ENCODE measurements around the gene ARNT2.

The ARNT2 gene

DNA sequence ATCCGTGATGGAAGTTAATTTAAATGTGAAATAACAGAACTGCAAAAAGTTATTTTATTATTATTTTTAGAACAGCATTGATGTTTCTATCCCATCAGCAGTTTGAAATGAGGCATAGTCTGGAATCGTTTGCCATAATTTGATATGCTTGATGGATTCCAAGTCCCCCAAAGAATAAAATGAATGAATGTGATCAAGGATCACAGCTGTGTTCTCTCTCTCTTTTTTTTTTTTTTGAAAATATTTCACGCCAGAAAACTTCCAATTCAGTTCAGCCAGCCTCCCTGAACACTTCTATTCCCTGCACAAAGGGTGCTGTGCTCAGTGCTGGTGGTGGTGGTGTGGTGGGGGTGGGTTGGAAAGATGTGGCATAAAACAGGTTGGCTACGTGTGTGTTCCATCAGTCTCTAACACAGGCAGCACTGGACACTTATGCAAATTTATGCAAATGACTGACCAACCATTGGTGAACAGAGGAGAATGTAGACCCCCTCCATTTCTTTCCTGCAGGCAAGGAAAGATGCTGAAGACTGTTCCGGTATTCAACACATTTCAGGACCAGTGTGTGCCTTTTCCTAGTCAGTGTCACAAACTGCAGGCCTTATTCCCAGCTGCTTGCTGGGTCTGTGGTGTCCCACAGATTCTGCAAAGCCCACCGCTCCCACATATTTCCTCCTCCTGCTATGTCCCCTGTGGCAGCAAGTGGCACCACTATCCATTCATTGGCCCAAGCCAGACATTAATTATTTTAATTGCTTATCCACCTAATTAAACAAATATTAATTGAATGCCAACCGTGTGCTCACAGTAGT, 10.6 kb downstream of the ARNT2 start:
- DNase-seq, result no peak

DNA sequence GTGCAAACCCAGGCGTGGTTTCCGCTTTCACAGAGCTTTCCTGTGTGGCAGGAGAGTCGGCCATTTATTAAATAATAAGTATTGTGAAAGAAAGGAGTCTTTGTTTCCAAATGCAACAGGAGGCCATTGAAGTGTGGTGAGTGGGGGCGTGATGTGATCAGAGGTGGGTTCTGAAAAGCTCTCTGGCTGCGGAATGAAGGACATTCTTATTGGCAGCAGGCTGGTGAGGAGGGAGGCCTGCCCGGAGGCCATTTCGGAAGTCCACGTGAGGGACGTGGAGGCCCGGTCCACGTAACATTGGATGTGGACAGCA, 11.1 kb downstream of the ARNT2 start:
- DNase-seq, result no peak

DNA sequence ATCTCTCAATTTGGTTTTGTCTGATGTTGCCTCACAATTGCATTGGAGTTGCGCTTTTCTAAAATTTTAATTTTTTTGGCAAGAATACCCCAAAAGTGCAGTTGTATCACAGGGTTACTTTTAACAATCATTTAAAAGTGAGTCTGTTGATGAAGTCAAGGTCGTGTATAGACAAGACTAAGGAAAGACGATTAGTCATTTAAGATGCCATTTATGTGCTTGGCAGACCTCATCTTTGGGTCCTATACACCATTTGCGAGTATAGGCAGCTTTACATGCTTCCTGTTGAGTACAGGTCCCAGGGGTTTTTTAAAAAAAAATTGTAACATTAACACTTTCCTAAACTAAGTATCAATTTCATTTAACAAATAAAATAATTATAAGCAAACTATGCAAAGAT, 12.5 kb downstream of the ARNT2 start:
- no peak for DNase-seq

DNA sequence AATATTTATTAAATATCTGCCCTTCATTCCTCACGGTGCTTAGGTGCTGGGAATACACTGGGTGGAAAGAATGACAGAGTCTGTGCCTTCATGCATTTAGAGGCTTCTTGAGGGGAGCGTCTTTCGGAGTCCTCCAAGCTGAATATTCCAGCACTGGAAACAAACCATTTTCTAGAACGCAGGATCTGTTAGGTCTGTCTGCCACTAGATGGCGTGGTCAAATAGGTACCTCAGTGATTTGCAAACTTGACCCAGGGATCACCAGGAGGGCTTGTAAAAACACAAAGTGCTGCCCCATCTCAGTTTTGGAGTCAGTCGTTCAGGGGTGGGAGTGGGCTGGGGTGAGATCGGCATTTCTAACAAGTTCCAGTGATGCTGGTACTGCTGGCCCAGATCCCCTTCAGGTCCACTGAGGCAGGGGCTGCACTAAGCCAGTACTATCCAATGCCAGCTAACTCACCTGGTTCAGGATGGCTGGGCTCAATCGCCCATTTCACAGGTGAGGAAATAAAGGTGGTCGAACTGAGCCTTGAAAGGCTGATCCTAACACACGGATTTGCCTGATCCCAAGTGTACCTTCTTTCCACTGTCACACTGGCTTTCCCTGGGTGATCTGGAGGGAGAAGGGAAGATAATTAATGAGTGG, 14.8 kb downstream of the ARNT2 start:
- DNase-seq, result peak; percentile 41

DNA sequence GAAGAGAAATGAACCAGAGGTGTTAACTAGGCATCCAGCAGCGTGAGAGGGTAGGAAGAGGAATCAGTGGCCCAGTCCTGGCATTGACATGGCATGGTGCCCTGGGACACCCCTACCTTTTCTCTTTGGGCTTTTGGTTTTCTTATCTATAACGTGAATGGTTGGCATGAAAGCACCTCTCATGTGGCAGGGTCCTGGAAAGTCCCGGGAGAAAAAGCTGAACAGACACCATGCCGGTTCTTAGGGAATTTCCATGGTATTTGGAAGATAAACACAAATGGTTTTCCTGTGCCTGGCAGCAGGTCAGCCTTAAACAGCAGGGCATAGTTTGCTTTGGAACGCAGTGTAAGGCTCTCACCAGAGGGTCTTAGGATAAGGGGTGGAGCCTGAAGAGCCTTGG, 15.4 kb downstream of the ARNT2 start:
- no peak for DNase-seq

DNA sequence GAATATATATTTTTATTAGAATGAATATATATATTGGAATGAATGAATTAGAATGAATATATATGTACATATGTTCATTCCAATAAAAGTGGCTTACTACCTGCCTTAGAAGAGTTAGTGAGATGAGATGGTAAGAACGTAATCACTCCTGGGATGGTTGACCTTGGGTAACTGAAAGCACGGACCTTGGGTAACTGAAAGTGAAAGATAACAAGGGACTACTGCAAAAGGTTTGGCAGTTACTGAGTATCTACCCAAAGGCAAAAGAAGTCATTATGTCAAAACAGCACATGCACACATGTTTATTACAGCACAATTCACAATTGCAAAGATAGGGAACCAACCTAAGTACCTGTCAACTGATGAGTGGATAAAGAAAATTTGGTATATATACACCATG, 16.5 kb downstream of the ARNT2 start:
- no peak for DNase-seq

DNA sequence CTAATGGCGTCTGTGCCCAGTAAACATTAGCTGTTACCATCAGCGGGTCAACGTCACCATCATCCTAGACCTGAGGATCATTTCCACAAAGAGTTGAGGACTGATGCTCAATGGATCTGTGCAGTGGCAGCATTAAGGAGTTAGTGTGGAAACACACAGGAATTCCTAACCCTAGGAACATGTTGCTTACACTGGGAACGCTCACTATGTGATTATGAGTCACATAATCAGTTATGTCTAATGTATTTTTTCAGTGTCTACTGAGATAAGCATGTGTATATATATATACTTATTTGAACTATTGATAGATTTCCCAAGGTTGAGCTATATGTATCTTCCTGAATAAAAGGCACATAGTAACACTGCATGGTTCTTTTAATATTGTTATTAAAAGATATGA, 19.0 kb downstream of the ARNT2 start:
- DNase-seq, result no peak

DNA sequence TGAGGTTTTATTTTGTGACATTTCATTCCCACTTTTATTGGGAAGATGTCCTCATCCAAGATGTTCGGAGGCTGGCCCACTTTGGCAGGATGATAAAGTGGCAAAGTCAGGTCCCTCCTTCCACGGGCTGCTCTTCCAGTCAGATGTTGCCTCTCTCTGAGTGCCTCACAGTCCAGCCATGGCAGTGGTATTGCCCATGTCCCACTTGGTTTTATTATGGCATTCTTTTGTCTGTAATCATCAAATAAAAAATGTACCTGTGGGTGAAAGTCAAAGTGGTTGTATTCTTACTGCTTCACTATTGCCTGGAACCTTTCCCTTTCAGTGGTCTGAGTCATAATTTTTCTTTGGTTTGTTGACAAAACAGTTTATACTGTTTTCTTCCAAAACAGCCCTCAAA, 20.2 kb downstream of the ARNT2 start:
- DNase-seq, result no peak

DNA sequence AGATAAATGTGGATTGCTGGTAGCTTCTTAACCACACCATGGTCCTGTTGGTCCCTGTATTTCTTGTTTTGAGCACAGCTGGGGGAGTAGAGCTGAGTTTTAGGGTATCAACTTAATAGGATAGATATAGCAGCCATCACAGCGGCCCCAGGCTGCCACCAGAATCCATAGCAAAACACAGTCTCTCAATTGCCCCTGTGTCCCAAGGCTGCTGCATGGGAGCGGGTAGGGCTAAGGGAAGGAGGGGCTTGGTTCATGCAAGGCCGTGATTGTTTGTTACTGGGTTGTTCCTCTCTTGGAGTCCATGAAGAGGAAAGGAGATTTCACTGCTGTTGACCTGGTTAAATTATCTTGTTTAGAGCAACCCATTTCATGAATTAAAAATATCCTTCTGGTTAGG, 22.1 kb downstream of the ARNT2 start:
- DNase-seq, result no peak

DNA sequence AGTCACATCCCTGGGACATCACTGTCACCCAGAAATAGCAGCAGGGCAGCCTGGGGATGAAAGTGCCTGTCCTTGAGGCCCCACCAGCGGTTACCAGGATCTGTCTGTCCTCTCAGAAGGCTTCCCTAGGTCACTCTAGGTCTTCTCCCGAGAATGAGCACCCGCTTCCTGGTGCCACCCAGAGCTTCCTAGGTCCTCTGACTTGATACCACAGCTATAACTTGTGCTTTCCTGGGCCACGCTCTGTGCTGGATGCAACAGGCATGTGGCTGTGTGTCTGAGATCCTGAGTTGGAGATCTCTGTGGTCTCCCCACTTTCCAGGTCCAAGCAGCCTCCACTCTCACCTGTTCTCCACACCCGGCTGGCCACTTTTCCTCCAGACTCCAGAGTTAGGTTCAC, 25.8 kb downstream of the ARNT2 start:
- DNase-seq, result no peak

DNA sequence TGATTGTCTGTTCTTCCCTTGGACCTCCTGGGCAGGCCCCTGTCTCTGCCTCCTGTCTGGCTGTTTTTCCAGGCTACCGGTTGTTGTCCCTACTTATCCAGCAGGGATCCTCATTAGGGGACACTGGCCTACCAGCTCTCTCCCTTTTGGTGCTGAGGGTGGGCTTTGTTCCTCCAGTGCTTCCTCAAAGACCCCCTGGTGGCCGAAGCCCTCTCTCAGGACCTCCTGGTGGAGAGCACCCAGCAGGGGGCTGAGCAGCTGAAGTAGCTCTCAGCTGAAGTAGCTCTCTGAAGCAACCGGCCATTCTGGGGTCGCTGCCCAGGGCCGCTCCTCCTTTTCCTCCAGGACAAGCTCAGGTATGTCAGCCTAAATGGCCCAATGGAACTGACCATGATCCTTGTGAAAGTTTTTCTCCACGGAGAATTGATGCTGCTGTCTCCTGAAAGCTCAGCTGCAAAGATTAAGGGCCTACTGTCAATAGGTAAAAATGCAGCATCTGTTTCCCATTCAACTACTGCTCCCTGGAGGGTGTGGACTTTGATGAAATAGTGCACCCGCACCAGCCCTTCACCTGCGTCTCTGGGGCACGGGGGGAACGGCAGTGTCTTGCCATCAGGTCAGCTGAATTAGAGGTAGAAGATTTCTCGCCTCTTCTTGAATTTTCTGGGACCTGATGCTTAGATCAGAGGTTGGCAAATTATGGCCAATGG, 27.6 kb downstream of the ARNT2 start:
- DNase-seq, result peak; percentile 29

DNA sequence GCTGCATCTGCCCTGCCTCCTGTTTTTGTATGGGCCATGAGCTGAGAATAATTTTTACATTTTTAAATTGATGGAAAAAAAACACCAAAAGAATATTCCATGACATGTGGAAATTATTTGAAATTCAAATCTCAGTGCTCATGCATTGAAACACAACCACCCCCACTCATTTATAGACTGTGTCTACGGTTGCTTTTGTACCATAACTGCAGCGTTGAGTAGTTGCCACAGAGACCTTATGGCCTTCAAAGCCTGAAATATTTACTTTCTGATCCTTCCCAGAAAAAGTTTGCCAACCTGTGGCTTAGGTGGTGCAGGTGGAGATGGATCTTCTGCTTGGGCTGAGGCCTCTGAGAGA, 28.1 kb downstream of the ARNT2 start:
- no peak for DNase-seq

DNA sequence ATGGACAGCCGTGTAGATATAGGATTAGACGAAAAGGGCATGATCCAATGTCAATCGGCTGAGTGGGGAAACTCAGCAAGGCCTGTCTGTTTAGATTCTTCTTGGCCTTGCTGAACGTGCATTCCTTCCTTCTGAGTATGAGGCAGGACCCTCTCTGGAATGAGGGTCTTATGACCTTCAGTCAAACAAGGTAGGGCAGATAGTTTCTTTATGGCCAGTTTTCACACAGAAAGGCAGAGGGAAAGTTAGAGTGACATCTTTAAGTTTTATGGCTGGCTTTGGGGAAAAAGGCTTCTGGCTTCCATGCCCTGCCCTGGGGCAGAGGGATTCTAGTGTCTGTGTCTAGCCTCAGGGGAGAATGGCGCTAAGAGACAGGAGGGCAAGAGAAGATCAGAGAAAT, 29.7 kb downstream of the ARNT2 start:
- no peak for DNase-seq

DNA sequence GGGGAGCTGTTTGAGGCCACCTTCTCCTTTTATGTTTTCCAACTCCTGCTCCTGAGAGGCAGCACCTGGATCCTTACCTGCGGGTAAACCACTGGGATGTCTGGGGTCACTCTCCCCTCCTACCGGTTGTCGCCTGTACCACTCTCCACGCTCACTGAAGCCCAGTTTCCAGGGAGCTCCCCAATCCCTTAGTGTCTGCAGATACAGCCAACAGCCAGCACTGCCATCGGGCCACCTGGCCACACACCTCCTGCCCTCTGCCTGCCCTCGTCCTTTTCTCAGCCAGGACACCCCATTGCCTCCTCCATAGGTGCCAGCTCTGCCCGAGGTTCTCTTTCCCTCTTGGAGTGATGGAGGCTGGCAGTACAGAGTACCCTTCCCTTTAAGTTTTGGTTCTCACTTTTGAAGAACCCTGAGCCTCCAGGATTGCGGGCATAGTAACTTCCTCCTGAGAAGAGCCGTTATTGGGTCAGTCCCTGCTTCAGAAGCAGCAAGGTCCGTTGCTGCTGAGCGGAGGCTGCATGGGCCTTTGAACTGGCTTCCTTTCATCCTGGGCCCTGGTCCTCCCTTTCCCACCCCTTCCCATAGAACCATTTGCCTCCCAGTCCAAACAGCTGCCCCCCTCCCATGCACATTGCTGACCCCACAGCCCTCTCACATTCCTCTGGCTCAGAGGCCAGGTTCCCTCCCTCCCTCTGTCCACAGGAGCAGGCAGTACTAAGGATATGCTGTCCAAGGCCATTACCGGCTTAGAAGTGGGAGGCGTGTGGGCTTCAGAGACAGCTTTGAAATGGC, 30.9 kb downstream of the ARNT2 start:
- DNase-seq, result no peak

DNA sequence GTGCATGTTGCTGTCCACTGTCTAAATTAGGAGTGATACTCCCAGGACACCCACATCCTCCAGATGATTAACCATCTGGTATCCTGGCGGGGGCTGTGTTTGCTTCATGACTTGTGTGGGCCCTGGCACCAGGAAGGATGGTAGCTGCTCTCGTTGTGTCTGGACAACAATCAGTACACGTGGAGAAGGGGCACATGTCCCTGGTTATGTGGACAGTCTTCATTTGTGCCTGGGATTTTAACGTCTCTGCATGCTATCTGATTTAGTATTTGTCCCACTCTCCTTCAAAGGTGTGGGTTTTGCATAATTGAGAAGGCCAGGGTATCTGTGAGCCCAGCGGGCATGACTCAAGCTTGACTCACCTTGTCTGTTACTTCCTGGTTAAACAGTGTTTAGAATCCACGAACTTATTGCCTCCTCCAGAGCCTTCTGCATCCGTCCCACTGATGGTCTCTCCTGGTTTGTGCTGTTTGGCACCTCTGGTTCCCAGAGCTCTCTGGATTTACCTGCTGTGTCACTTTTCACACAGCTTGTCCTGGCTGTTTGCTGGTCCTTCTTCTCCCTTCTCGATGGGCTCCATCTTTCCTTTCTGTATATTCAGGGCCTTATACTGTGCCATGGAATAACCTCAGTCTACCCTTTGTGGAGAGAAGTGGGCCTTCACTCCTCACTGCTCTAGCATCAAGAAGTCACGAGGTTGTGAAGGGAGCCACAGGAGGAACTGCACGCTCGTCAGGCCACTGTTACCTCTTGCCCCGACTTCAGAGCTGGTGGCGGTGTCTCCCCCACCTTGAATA, 32.5 kb downstream of the ARNT2 start:
- DNase-seq, result no peak

DNA sequence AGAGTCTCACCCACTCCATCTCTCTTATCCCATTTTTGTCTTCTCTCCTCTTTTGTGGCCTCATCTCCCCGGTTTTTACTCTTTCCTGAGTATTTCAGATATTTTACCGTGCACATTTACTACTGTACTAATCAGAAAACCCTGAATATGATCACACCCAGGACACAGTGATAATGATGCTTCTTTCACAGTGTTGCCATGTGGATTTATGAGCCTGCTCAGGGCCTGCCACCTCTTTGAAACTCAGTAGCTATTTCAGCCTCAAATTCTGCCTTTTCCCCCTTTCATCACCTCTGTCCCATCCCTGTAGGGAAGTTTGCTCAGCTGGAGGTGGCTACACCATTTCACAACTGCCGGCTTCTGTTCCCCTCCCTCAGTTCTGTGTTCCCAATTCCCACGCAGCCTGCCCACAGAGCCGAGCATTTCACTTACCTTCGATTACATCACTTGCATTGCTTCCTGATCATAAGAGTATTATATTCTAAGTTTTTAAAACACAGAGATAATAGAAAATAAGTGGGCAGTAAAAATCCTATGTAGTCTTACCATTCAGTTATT, 33.2 kb downstream of the ARNT2 start:
- DNase-seq, result no peak

DNA sequence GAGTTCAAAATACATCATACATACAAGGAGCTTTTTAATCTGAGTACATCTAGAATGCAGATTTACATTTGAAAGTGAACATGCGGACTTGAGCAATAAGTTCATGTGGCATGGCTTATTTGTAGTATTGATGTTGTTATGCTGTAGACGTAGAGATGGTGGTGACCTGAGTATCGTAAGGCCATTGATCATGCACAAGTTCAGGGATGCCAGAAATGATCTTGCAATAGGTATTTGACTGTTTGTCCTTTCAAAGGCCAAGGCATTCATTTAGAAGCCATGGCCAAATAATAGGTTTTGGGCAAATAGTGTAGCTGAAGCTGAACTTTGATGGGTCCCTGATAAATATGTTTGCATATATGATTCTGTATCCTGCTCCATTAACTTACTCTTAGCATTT, 35.0 kb downstream of the ARNT2 start:
- DNase-seq, result no peak

DNA sequence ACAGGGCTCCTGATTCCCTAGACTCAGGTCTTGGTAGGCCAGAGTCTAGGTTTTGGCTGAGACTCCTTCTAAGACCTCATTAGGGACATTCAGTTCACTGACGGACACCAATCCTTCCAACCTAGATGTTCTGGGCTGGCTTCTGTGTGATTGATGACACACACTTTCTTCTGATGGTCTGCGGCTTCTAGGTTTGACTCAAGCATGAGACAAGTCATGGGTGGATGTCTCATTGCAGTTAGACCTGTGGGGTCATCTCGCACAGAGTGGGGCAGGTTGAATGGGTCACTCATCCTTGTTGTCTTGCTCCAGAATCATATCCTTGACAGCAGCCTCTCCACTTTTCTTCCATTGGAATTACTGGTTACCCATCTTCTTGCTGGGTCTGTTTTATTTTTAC, 35.8 kb downstream of the ARNT2 start:
- DNase-seq, result no peak

DNA sequence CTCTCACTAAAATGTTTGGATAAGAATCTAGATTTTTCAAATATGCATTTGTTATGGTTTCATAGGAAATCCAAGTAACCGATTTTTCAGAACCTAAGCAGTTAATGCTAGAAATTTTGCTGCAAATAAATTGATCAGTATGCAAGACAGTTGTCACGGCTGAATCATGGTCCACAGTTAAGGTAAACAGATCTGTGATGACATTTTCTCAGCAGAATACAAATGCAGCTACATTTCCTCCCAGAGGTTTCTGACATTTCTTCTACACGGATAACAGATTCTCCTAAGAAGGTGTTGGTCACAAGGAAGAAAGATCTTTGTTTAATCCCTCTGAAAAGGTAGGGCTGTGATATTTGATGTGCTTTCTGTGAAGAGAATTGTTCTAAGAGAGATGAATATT, 36.9 kb downstream of the ARNT2 start:
- DNase-seq, result no peak

DNA sequence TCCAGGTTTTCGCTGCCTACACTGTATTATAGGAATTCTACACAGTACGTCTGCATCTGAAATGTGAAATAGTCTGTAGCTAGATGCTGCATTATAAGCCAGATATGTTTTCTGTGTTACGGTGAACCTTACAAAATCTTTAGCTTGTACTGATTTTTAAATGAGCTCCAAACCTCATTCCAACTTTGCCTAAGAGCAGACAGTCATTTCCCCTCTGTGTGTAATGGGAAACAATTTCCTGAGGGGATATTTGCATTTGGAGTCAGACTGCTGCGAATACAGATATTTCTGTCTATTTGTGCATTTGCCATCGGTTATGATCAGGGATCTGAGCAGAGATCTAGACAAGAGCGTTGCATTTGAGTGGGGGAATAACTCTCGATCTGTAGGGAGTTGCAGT, 37.5 kb downstream of the ARNT2 start:
- no peak for DNase-seq

DNA sequence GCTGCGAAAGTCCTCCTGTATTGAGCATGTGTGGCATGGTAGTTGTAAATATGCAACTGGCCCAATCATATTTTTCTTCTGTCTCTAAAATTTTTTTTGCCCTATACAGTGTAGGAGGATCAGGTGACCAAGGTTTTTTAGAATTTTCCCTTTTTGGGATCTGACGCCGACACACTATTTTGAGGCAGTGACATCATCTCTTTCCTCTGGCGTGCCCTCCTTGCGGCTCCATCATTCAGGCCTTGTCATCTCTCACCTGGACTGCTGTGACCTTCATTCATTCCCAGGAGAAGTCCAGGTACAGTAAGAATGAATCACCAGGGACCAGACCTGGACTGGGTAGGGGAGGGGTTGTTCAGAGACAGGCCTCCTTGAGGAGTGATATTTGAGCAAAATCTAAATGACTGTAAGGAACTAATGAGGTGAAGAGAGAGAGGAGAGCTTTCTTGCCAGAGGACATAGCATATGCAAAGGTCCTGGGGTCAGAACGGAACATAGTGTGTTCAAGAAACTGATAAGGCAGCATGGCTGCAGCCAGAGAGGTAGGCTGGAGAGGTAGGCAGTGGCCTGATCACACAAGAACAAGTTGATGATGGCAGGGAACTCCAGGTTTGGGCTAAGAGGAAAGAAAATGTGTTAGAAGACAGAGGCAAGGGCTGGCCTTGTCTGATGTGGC, 38.7 kb downstream of the ARNT2 start:
- no peak for DNase-seq
